HepG2 (cell line): ENCODE measurements around the gene MYH7. TPM values are rescaled to one million over a fixed set of nuclear protein-coding genes. Genes with fewer than 3 reads are reported as not detected.

ENCODE experiments used
- BRD4 ChIP-seq: sonication (generic); formaldehyde crosslinking; IDR thresholded peaks from 2 replicates; pipeline ENCODE4 v1.4.0; 2020; ENCODE audit warnings: missing genetic modification reagents
- CENPT ChIP-seq: sonication (generic); formaldehyde crosslinking; IDR thresholded peaks from 2 replicates; pipeline ENCODE4 v1.8.0; 2022; ENCODE audit warnings: low read depth, mild to moderate bottlenecking, moderate library complexity, missing genetic modification reagents
- GTF3A ChIP-seq: sonication (generic); formaldehyde crosslinking; conservative IDR thresholded peaks from 2 replicates; pipeline ENCODE4 v1.4.0; 2020; ENCODE audit warnings: mild to moderate bottlenecking, missing genetic modification reagents
- HOXA5 ChIP-seq: sonication (generic); formaldehyde crosslinking; IDR thresholded peaks from 2 replicates; pipeline ENCODE4 v1.4.0; 2020; ENCODE audit warnings: missing genetic modification reagents
- KDM4B ChIP-seq: sonication (generic); formaldehyde crosslinking; IDR thresholded peaks from 2 replicates; pipeline ENCODE4 v1.4.0; 2020; ENCODE audit warnings: missing genetic modification reagents
- KLF13 ChIP-seq: sonication (generic); formaldehyde crosslinking; IDR thresholded peaks from 2 replicates; pipeline ENCODE4 v1.4.0; 2020; ENCODE audit warnings: mild to moderate bottlenecking, missing genetic modification reagents
- MTA1 ChIP-seq: sonication (generic); formaldehyde crosslinking; IDR thresholded peaks from 2 replicates; pipeline ENCODE4 v1.4.0; 2020; ENCODE audit warnings: missing genetic modification reagents, mild to moderate bottlenecking, borderline replicate concordance
- NR2C2 ChIP-seq: sonication (generic); formaldehyde crosslinking; IDR thresholded peaks from 2 replicates; pipeline ENCODE4 v1.4.0; 2020; ENCODE audit warnings: missing genetic modification reagents, mild to moderate bottlenecking, moderate library complexity, borderline replicate concordance
- ONECUT2 ChIP-seq: sonication (generic); formaldehyde crosslinking; IDR thresholded peaks from 2 replicates; pipeline ENCODE4 v1.4.0; 2020; ENCODE audit warnings: missing genetic modification reagents
- RORA ChIP-seq: sonication (generic); formaldehyde crosslinking; IDR thresholded peaks from 2 replicates; pipeline ENCODE4 v1.5.0; 2020; ENCODE audit warnings: mild to moderate bottlenecking, missing genetic modification reagents, moderate library complexity
- SNAPC2 ChIP-seq: sonication (generic); formaldehyde crosslinking; IDR thresholded peaks from 2 replicates; pipeline ENCODE4 v1.8.1; 2022; ENCODE audit warnings: mild to moderate bottlenecking, missing genetic modification reagents
- SP5 ChIP-seq: IDR thresholded peaks from 2 replicates; pipeline ENCODE4 v1.6.1; 2016; ENCODE audit warnings: low read depth, borderline replicate concordance
- TARDBP ChIP-seq: sonication (generic); formaldehyde crosslinking; IDR thresholded peaks from 2 replicates; pipeline ENCODE4 v1.8.0; 2022; ENCODE audit warnings: mild to moderate bottlenecking, missing genetic modification reagents
- ZMYM3 ChIP-seq: sonication (generic); formaldehyde crosslinking; IDR thresholded peaks from 2 replicates; pipeline ENCODE4 v1.5.1; 2020; ENCODE audit warnings: mild to moderate bottlenecking, missing genetic modification reagents
- ZNF441 ChIP-seq: sonication (generic); formaldehyde crosslinking; IDR thresholded peaks from 2 replicates; pipeline ENCODE4 v1.7.0; 2021; ENCODE audit warnings: missing genetic modification reagents, borderline replicate concordance
- ZNF556 ChIP-seq: sonication (generic); formaldehyde crosslinking; IDR thresholded peaks from 2 replicates; pipeline ENCODE4 v1.4.0; 2020; ENCODE audit warnings: mild to moderate bottlenecking, missing genetic modification reagents, borderline replicate concordance
- ZNF850 ChIP-seq: sonication (generic); formaldehyde crosslinking; conservative IDR thresholded peaks from 2 replicates; pipeline ENCODE4 v1.9.0; 2021; ENCODE audit warnings: mild to moderate bottlenecking, missing genetic modification reagents
- polyA plus RNA-seq, 8 experiments: library from polyadenylated mRNA; depleted of rRNA in 3 of 8; stranded (reverse) in 7 of 8; unstranded in 1 of 8; fragments of >200 nt; fragmentation: Illumina TruSeq in 4 of 8; extraction: Trizol in 4 of 8; gene quantifications; 2 replicates each; pipeline versions ENCODE4 v1.2.1 to v1.2.3, GENCODE V29; 2011 to 2016; ENCODE audit warnings: low read depth in 4 of 8, missing spikeins in 1 of 8, mixed read lengths in 1 of 8; ENCODE audit not compliant: insufficient read depth in 1 of 8
- total RNA-seq, 5 experiments: library from RNA; depleted of rRNA; stranded (reverse); fragments of >200 nt; fragmentation: Illumina TruSeq; extraction: Trizol; gene quantifications; 2 replicates each; pipeline ENCODE4 v1.2.3, GENCODE V29; 2016; ENCODE audit warnings: low read depth in 1 of 5
- TF ChIP-seq, protein P1 (sequence below): sonication (generic); formaldehyde crosslinking; IDR thresholded peaks from 2 replicates; pipeline ENCODE4 v1.5.1; 2020; ENCODE audit warnings: mild to moderate bottlenecking, missing genetic modification reagents, borderline replicate concordance
- TF ChIP-seq, protein P2 (sequence below): IDR thresholded peaks from 2 replicates; pipeline ENCODE4 v1.6.1; 2016; ENCODE audit warnings: low read depth, borderline replicate concordance
- TF ChIP-seq, protein P3 (sequence below): sonication (generic); formaldehyde crosslinking; IDR thresholded peaks from 2 replicates; pipeline ENCODE4 v1.4.0; 2020; ENCODE audit warnings: mild to moderate bottlenecking, low read depth, missing genetic modification reagents
- TF ChIP-seq, protein P4 (sequence below): sonication (generic); formaldehyde crosslinking; IDR thresholded peaks from 2 replicates; pipeline ENCODE4 v1.9.0; 2021; ENCODE audit warnings: missing genetic modification reagents, borderline replicate concordance
- TF ChIP-seq, protein P5 (sequence below): sonication (generic); formaldehyde crosslinking; IDR thresholded peaks from 2 replicates; pipeline ENCODE4 v1.4.0; 2020; ENCODE audit warnings: mild to moderate bottlenecking, missing genetic modification reagents

The MYH7 gene
- total and polyA plus RNA-seq, 2 of the 13 experiments (the other 11 are each of a cell fraction or from before 2014, with no cell fraction given): 0.04 TPM; not detected in 1

DNA sequence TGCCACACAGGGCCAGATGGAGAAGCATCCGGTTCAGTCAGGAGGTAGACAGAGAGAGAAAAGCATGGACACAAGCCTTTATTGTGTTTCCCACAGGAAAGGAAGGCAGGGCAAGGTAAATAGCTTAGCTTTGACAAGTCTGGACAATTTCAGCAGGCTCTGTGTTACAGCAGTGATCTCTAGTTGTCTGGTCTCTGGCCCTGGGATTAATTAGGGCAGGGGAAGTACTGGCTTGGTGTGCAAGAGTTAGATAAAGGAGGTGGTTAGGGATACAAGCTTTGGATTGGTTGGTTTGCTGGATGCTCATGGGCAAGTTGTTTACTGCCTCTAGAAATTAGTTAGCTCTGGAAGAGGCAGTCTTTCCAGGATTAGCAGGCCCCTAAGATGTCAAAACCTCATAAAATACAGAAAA is 19.0 kb upstream of the MYH7 start (continued):
- TF ChIP-seq, protein P1, sequence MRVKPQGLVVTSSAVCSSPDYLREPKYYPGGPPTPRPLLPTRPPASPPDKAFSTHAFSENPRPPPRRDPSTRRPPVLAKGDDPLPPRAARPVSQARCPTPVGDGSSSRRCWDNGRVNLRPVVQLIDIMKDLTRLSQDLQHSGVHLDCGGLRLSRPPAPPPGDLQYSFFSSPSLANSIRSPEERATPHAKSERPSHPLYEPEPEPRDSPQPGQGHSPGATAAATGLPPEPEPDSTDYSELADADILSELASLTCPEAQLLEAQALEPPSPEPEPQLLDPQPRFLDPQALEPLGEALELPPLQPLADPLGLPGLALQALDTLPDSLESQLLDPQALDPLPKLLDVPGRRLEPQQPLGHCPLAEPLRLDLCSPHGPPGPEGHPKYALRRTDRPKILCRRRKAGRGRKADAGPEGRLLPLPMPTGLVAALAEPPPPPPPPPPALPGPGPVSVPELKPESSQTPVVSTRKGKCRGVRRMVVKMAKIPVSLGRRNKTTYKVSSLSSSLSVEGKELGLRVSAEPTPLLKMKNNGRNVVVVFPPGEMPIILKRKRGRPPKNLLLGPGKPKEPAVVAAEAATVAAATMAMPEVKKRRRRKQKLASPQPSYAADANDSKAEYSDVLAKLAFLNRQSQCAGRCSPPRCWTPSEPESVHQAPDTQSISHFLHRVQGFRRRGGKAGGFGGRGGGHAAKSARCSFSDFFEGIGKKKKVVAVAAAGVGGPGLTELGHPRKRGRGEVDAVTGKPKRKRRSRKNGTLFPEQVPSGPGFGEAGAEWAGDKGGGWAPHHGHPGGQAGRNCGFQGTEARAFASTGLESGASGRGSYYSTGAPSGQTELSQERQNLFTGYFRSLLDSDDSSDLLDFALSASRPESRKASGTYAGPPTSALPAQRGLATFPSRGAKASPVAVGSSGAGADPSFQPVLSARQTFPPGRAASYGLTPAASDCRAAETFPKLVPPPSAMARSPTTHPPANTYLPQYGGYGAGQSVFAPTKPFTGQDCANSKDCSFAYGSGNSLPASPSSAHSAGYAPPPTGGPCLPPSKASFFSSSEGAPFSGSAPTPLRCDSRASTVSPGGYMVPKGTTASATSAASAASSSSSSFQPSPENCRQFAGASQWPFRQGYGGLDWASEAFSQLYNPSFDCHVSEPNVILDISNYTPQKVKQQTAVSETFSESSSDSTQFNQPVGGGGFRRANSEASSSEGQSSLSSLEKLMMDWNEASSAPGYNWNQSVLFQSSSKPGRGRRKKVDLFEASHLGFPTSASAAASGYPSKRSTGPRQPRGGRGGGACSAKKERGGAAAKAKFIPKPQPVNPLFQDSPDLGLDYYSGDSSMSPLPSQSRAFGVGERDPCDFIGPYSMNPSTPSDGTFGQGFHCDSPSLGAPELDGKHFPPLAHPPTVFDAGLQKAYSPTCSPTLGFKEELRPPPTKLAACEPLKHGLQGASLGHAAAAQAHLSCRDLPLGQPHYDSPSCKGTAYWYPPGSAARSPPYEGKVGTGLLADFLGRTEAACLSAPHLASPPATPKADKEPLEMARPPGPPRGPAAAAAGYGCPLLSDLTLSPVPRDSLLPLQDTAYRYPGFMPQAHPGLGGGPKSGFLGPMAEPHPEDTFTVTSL: no peak
- TF ChIP-seq ZNF850 (no peak), NR2C2 (no peak), RORA (CRISPR knock-in tag) (no peak), BRD4 (no peak), MTA1 (CRISPR knock-in tag) (no peak), ZNF441 (CRISPR knock-in tag) (no peak), CENPT (CRISPR knock-in tag) (no peak), KLF13 (CRISPR knock-in tag) (no peak), ZMYM3 (CRISPR knock-in tag) (peak; percentile 70; the same call in 1 of the 2 replicates), ONECUT2 (no peak), KDM4B (CRISPR knock-in tag) (no peak), ZNF556 (CRISPR knock-in tag) (no peak; the same call in 1 of the 2 replicates), GTF3A (CRISPR knock-in tag) (no peak), TARDBP (CRISPR knock-in tag) (no peak), SP5 (CRISPR knock-in tag) (peak; percentile 16; the same call in 1 of the 2 replicates), HOXA5 (CRISPR knock-in tag) (no peak), SNAPC2 (CRISPR knock-in tag) (no peak)
- TF ChIP-seq, protein P2, sequence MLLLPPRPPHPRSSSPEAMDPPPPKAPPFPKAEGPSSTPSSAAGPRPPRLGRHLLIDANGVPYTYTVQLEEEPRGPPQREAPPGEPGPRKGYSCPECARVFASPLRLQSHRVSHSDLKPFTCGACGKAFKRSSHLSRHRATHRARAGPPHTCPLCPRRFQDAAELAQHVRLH (CRISPR knock-in tag): peak; percentile 23; the same call in 1 of the 2 replicates
- TF ChIP-seq, protein P3, sequence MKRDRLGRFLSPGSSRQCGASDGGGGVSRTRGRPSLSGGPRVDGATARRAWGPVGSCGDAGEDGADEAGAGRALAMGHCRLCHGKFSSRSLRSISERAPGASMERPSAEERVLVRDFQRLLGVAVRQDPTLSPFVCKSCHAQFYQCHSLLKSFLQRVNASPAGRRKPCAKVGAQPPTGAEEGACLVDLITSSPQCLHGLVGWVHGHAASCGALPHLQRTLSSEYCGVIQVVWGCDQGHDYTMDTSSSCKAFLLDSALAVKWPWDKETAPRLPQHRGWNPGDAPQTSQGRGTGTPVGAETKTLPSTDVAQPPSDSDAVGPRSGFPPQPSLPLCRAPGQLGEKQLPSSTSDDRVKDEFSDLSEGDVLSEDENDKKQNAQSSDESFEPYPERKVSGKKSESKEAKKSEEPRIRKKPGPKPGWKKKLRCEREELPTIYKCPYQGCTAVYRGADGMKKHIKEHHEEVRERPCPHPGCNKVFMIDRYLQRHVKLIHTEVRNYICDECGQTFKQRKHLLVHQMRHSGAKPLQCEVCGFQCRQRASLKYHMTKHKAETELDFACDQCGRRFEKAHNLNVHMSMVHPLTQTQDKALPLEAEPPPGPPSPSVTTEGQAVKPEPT (CRISPR knock-in tag): no peak
- TF ChIP-seq, protein P4, sequence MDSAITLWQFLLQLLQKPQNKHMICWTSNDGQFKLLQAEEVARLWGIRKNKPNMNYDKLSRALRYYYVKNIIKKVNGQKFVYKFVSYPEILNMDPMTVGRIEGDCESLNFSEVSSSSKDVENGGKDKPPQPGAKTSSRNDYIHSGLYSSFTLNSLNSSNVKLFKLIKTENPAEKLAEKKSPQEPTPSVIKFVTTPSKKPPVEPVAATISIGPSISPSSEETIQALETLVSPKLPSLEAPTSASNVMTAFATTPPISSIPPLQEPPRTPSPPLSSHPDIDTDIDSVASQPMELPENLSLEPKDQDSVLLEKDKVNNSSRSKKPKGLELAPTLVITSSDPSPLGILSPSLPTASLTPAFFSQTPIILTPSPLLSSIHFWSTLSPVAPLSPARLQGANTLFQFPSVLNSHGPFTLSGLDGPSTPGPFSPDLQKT: no peak
- TF ChIP-seq, protein P5, sequence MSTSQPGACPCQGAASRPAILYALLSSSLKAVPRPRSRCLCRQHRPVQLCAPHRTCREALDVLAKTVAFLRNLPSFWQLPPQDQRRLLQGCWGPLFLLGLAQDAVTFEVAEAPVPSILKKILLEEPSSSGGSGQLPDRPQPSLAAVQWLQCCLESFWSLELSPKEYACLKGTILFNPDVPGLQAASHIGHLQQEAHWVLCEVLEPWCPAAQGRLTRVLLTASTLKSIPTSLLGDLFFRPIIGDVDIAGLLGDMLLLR (CRISPR knock-in tag): no peak
